NCI-H2227 (cell line): ENCODE results near the gene CFAP119.

Experiments used
- DNase-seq: peaks from one replicate; lab custom pipeline; 2025; ENCODE audit not compliant: unreplicated experiment; lab: John Stamatoyannopoulos, UW

The CFAP119 gene

DNA sequence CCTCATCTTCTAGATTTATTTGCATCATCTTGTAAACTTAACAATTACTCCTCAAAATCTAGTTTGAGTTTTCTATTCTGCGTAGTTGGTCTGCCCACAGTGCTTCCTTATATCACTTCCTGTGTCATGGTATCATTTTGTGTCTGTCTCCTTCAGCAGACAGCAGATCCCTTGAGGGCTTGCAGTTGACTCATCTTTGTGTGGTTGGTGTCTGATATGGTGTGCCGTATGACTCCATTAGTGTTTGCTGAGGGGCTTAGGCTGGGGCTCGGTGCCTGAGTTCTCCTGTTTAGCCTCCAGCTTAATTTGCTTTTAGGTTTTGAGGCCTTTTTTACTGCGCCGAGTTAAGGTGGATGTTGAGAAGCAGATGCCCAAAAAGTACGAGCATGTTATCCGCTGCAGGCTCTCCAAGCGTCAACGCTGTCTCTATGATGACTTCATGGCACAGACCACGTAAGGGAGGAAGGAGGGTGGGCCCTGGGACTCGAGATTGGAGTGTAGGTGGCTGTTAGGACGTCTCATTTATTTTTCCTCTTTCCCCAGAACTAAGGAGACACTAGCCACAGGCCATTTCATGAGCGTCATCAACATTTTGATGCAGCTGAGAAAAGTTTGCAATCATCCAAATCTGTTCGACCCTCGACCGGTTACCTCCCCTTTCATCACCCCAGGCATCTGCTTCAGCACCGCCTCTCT, 46.0 kb downstream of the CFAP119 start:
- DNase-seq, result no peak

DNA sequence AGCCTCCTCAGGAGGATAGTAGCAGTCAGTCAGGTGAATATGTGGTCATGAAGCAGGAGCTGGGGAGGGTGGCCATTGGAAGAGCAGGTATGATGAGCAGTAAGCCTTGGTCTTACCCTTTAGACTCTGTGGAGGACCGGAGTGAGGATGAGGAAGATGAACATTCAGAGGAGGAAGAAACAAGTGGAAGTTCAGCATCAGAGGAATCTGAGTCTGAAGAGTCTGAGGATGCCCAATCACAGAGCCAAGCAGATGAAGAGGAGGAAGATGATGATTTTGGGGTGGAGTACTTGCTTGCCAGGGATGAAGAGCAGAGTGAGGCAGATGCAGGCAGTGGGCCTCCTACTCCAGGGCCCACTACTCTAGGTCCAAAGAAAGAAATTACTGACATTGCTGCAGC, 50.1 kb downstream of the CFAP119 start:
- DNase-seq, result no peak

DNA sequence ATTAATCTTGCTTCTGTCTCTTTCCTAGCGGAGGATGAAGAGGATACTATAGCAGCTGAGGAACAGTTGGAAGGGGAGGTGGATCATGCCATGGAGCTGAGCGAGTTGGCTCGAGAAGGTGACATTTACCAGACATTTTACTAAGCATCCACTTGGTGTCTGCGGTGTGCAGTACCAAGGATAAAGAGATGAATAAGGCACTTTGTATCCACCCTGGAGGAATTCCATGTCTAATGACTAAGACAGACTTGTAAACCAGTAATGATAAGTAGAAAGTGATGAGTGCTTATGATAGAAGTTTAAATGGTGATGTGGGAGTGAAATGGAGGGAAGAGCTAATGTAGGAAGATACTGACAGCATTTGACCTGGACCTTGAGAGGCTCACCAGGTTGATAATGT, 50.9 kb downstream of the CFAP119 start:
- DNase-seq, result no peak
